Neural cell (in vitro differentiated cells): ENCODE results near the gene PLPPR5.

Source experiments
- CTCF ChIP-seq: fragments of 450-650 bp; IDR thresholded peaks from 2 replicates; pipeline ENCODE4 v1.5.1; 2014; ENCODE audit warnings: antibody characterized with exemption, mild to moderate bottlenecking, moderate library complexity; ENCODE audit not compliant: poor library complexity, severe bottlenecking
- RAD21 ChIP-seq: fragments of 450-650 bp; conservative IDR thresholded peaks from 2 replicates; pipeline ENCODE4 v1.6.1; 2014; ENCODE audit warnings: antibody characterized with exemption, mild to moderate bottlenecking, moderate library complexity

GRCh38 chr1:98923667-98924066 lies 81.0 kb downstream of the PLPPR5 start:
- TF ChIP-seq CTCF (no peak), RAD21 (no peak)
